ENCODE results near the gene PRR18.

Gene PRR18

GRCh38 chr6:166333172-166333995, 25.2 kb upstream of the PRR18 start:
- no peak for DNase-seq

- no peak for DNase-seq
Measured at GRCh38 chr6:166331503-166332415, 23.6 kb upstream of the PRR18 start.

- DNase-seq, result no peak
Measured at GRCh38 chr6:166330612-166331011, 22.4 kb upstream of the PRR18 start.

GRCh38 chr6:166325383-166326042, 17.3 kb upstream of the PRR18 start:
- DNase-seq, result no peak

- no peak for DNase-seq
Measured at GRCh38 chr6:166323395-166323794, 15.2 kb upstream of the PRR18 start.

GRCh38 chr6:166318649-166319600, 10.7 kb upstream of the PRR18 start:
- DNase-seq, result no peak

GRCh38 chr6:166318227-166318626, 10.0 kb upstream of the PRR18 start:
- no peak for DNase-seq

- DNase-seq, result no peak
Measured at GRCh38 chr6:166317261-166318212, 9.3 kb upstream of the PRR18 start.

GRCh38 chr6:166315436-166315835, 7.2 kb upstream of the PRR18 start:
- no peak for DNase-seq

- DNase-seq, result no peak
Measured at GRCh38 chr6:166314454-166314853, 6.3 kb upstream of the PRR18 start.

- DNase-seq, result no peak
Measured at GRCh38 chr6:166313255-166314070, 5.3 kb upstream of the PRR18 start.

GRCh38 chr6:166312832-166313231, 4.6 kb upstream of the PRR18 start:
- no peak for DNase-seq

GRCh38 chr6:166310634-166311033, 2.4 kb upstream of the PRR18 start:
- DNase-seq, result no peak

GRCh38 chr6:166309977-166310376, 1.8 kb upstream of the PRR18 start:
- DNase-seq, result no peak

GRCh38 chr6:166308769-166309589, 787 bp upstream of the PRR18 start:
- no peak for DNase-seq

GRCh38 chr6:166307082-166308032, 835 bp downstream of the PRR18 start:
- DNase-seq, result no peak

GRCh38 chr6:166306378-166307081, 1.7 kb downstream of the PRR18 start:
- no peak for DNase-seq

All from NCI-H2227 treated with DMSO at 0.1 percent for 48 hours (cell line).